ENCODE data around the gene MTHFSD. TPM values are rescaled to one million over a fixed set of nuclear protein-coding genes. Genes with fewer than 3 reads are reported as not detected.

Gene MTHFSD
- total and polyA plus RNA-seq, 7 donors = 5.5 to 18.8 (median 10.9) TPM

GRCh38 chr16:86508947-86509758, 45.9 kb downstream of the MTHFSD start:
- peak overlapping the region; percentile 99 to 100 (median 99) for H3K27ac ChIP-seq
- DNase-seq = peak; percentile 93
- H3K9me3 ChIP-seq = no peaks in the 10 kb centered on the region
- WGBS, 2 donors = 0 to 1% methylated on average over 79 of the region's 79 CpGs
- peaks cover 0 to 27% (median 3%) of the 10 kb centered on the region in 4 donors for H3K4me1 ChIP-seq
- H3K27me3 ChIP-seq = peaks cover 0 to 4% (median 0%) of the 10 kb centered on the region in 3 donors
- peaks cover 11 to 22% (median 14%) of the 10 kb centered on the region in 4 donors for H3K36me3 ChIP-seq
- peak overlapping the region; percentile 81 to 95 (median 86) for H3K4me3 ChIP-seq
- intact Hi-C loops (cut with DNase I) = loop anchor here (2.0 to 5.0 kb wide), 3 partner anchors 112 to 207 kb away; no protein-coding TSS in a partner anchor
- TF ChIP-seq POLR2AphosphoS5 (IDR thresholded peaks at IDR 0.05) = peak; percentile 71 to 86 (median 78)
- no peak for TF ChIP-seq CTCF (IDR thresholded peaks at IDR 0.05)
- TF ChIP-seq POLR2A (IDR thresholded peaks at IDR 0.05) = peak; percentile 24 to 40
- TF ChIP-seq EP300 (IDR thresholded peaks at IDR 0.05) = peak in 3 of 4 donors; percentile 6 to 35 (median 33)

- Histone ChIP-seq H3K4me1 (peaks cover 0 to 34% (median 5%) of the 10 kb centered on the region in 4 donors), H3K27me3 (peaks cover 0 to 4% (median 0%) of the 10 kb centered on the region in 3 donors), H3K36me3 (peaks cover 4 to 13% (median 9%) of the 10 kb centered on the region in 4 donors), H3K4me3 (peak overlapping the region; percentile 81 to 95 (median 86)), H3K9me3 (no peaks in the 10 kb centered on the region), H3K27ac (peak overlapping the region; percentile 99 to 100 (median 99))
- TF ChIP-seq POLR2AphosphoS5 (IDR thresholded peaks at IDR 0.05) (peak in 3 of 4 donors; percentile 44 to 75 (median 64)), POLR2A (IDR thresholded peaks at IDR 0.05) (peak in 1 of 2 donors; percentile 59), EP300 (IDR thresholded peaks at IDR 0.05) (no peak)
- 3 to 5% methylated on average over 99 of the region's 99 CpGs for WGBS, 2 donors
- intact Hi-C loops (cut with DNase I) = loop anchor here (2.0 to 5.0 kb wide), 3 partner anchors 111 to 206 kb away; no protein-coding TSS in a partner anchor
- DNase-seq = no peak
Observed at GRCh38 chr16:86508028-86508946, 46.7 kb downstream of the MTHFSD start.

- Histone ChIP-seq H3K27ac (peak overlapping the region; percentile 99 to 100 (median 99)), H3K4me3 (peak overlapping the region; percentile 81 to 95 (median 86)), H3K36me3 (peaks cover 0 to 4% (median 1%) of the 10 kb centered on the region in 4 donors), H3K9me3 (no peaks in the 10 kb centered on the region), H3K4me1 (peaks cover 0 to 43% (median 10%) of the 10 kb centered on the region in 4 donors), H3K27me3 (peaks cover 0 to 4% (median 0%) of the 10 kb centered on the region in 3 donors)
- 13 to 16% methylated on average over 37 of the region's 37 CpGs for WGBS, 2 donors
- DNase-seq = peak; percentile 76
- intact Hi-C loops (cut with DNase I) = loop anchor here (2.0 to 5.0 kb wide), 3 partner anchors 110 to 205 kb away; no protein-coding TSS in a partner anchor
- TF ChIP-seq EP300 (IDR thresholded peaks at IDR 0.05) (peak in 1 of 4 donors; percentile 12), POLR2AphosphoS5 (IDR thresholded peaks at IDR 0.05) (peak in 3 of 4 donors; percentile 2 to 40 (median 29)), CTCF (IDR thresholded peaks at IDR 0.05) (no peak), POLR2A (IDR thresholded peaks at IDR 0.05) (no peak)
Observed at GRCh38 chr16:86507173-86508027, 47.6 kb downstream of the MTHFSD start.

- DNase-seq = no peak
- Histone ChIP-seq H3K27ac (peak overlapping the region; percentile 99 to 100 (median 99)), H3K4me3 (peak overlapping the region; percentile 81 to 95 (median 86)), H3K4me1 (peaks cover 0 to 55% (median 22%) of the 10 kb centered on the region in 4 donors), H3K36me3 (no peaks in the 10 kb centered on the region), H3K27me3 (peaks cover 0 to 4% (median 0%) of the 10 kb centered on the region in 3 donors), H3K9me3 (no peaks in the 10 kb centered on the region)
- intact Hi-C loops (cut with DNase I) = loop anchor here (5.0 kb wide), 2 partner anchors 109 to 204 kb away; no protein-coding TSS in a partner anchor
- 11 to 13% methylated on average over 27 of the region's 27 CpGs for WGBS, 2 donors
- TF ChIP-seq CTCF (IDR thresholded peaks at IDR 0.05) = no peak
- TF ChIP-seq POLR2AphosphoS5 (IDR thresholded peaks at IDR 0.05) = no peak
- TF ChIP-seq POLR2A (IDR thresholded peaks at IDR 0.05) = no peak
- TF ChIP-seq EP300 (IDR thresholded peaks at IDR 0.05) = no peak
Observed at GRCh38 chr16:86505899-86506864, 48.9 kb downstream of the MTHFSD start.
